GM10266 (cell line): Measurements from ENCODE around the gene IFT27.
A peak's percentile ranks its signal among the peaks of the same experiment; 100 is the strongest.

Experiments
- DNase-seq: peaks from one replicate; pipeline ENCODE4 v3.0.0; 2012; ENCODE audit errors: extremely low spot score
- TF ChIP-seq, protein P1 (sequence below): IDR thresholded peaks from 2 replicates; pipeline ENCODE4 v1.5.1; 2012; ENCODE audit warnings: mild to moderate bottlenecking, low read depth; ENCODE audit not compliant: control insufficient read depth, insufficient read depth; ENCODE audit errors: missing control alignments

IFT27 gene

DNA sequence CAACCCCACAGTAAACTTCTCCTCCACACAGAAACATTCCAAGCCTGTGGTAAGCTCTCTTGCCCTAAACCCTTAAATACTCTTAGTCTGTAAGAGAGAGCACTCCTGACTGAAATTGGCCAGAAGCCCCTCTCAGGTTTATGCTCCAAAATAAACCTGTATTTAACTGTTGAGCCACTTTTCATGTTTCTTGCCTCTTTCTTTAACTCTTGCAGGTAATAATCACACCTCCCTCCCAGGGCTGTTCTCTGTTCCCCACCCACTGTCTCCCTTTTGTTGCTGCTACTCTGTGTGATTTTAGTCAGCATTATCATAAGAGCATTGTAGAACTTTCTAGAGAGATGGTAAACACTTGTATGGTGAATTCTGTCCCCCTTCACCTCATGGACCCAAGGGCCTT lies 2.1 kb upstream of the IFT27 start:
- no peak for DNase-seq
- TF ChIP-seq, protein P1, sequence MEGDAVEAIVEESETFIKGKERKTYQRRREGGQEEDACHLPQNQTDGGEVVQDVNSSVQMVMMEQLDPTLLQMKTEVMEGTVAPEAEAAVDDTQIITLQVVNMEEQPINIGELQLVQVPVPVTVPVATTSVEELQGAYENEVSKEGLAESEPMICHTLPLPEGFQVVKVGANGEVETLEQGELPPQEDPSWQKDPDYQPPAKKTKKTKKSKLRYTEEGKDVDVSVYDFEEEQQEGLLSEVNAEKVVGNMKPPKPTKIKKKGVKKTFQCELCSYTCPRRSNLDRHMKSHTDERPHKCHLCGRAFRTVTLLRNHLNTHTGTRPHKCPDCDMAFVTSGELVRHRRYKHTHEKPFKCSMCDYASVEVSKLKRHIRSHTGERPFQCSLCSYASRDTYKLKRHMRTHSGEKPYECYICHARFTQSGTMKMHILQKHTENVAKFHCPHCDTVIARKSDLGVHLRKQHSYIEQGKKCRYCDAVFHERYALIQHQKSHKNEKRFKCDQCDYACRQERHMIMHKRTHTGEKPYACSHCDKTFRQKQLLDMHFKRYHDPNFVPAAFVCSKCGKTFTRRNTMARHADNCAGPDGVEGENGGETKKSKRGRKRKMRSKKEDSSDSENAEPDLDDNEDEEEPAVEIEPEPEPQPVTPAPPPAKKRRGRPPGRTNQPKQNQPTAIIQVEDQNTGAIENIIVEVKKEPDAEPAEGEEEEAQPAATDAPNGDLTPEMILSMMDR: no peak

DNA sequence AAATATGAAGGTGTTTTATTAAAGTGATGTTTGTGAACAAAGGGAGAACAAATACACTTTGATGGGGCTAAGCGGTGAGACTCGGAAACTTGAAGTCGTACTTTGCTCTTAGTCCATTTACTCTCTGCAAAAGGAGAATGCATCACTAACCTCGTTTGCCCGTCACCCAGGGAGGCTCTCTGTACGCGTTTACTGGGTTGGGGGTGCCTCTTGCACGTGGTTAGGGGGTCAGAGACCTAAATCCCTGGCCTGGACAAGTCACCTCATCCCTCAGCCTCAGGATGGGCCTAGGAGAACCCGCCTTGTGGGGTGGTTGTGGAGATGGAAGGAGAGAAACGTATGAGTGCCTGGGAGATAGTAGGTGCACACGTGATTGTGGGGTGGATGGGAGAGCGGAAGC lies 803 bp upstream of the IFT27 start:
- no peak for DNase-seq
- TF ChIP-seq, protein P1: no peak

DNA sequence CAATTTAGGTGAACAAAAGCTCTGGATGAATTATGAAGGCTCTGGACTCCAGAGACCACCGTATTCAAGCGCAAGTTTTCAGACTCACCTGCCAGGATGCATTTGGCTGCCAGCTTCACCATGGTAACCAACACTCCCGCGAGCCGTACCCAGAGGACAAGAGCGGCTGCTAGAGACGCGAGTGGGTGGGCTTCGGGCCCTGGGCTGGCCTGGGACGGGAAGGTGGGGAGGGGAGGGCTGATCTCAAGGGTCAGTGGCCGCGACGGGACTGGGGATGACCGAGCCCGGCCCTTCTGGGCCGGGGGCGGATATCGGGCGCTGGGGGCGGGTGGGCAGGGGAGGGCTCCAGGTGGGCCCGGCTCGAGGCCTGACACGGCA lies 344 bp downstream of the IFT27 start:
- peak; percentile 35 for DNase-seq
- TF ChIP-seq, protein P1: no peak

DNA sequence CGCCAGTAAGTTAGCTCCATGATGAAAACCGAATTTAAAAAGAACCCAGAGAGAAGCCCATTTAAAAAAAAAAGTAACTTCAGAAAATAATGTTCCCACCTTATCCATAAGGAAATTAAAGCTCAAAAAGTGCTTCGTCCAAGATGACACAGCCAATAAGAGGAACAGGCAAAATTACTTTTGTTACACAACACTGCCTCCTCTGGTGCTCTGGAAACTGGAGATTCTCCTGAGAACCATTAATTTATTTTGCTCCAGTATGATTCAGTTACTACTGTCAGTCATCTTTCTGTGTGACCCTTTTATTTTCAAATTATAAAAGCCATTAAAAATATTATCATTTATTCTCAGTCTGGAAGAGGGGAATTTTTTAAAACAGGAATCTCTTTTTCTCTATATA lies 2.0 kb downstream of the IFT27 start:
- DNase-seq: no peak
- TF ChIP-seq, protein P1: peak; percentile 41

DNA sequence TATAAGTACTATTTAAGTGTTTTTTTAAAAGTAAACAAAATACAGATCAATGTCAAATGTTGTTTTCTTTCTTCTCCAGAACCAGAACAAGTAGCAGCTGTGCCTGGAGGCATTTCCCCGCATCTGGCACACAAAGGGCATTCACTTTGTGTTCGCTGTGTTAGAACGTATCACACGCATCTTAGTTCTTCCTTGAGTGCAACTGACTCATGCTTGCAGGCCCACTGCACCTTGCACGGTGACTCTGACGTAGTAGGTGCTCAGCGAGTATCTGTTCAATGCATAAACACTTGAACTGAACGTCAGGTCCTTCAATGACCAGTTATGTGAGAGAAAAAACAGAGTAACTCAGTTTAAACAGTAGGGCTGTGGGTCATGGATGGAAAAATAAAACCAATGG lies 3.5 kb downstream of the IFT27 start:
- TF ChIP-seq, protein P1: no peak
- DNase-seq: no peak

DNA sequence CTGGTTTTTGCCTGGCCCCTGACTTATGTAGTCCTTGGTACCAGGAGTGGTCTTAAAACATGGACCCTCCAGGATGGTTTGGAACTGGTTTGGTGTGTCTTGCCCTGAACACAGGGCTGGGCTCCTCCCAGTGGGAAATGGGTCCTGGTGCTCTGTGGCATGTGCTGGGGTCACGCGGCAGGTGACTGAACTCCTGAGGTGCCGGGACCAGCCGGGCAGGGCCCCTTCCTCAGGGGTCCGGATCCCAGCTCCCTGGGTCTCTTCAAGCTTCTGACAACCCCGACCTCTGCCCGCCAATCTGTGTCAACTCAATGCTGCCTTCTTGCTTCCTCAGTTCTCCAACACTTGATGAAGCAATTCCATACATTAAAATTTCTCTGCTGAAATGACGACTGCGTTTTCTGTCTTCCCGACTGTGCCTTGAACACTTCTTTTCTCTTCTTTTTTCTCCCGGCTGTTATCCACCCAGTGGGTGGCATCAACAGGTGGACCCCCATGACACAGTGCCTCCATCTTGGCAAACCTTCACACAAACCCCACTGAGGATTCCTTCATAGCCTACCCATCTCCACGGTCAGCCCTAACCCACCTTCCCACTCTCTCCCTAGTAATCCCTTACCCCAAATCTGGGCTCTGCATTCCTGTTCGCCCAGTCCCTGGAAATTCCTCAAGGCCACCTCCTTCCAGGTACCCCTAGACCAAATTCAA lies 4.4 kb downstream of the IFT27 start:
- DNase-seq: no peak
- TF ChIP-seq, protein P1: no peak

DNA sequence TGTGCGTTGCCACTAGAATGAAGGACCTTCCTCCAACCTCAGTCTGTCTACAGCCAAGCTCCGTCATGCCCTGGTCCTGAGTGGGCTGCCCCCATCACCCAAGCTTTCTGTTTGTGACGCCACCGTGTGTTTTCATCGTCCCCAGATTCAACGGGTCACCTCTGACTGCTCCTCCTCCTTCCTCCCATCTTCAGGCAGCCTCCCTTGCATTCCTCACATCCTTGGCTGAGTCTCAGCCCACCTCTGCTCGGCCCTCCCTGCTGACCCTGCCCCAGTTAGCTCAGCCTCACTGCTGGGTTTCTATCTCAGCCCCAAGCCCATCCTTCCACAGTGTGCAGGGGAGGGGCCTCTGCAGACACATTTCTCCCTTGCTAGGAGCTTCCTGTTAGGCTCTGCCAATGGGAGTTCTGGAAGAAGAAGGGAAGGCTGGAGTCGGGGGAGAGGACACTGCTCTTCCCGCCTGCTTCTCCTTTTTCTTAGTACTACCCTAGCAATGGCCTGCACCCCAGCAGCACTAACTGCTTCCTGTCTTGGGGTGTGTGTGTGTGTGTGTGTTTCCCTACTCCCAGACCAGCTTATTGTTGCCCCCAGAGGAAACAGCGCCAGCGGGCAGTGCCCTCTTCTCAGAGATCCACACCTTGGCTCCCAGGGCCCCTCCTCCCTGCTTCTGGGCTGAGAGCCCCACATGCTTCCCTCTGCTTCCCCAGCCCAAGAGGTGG lies 5.2 kb downstream of the IFT27 start:
- TF ChIP-seq, protein P1: no peak
- DNase-seq: no peak
